Fibroblast of the aortic adventitia (primary cell): ENCODE results near the gene BUD23. TPM values are rescaled to one million over a fixed set of nuclear protein-coding genes. Genes with fewer than 3 reads are reported as not detected.
A peak's percentile ranks its signal among the peaks of the same experiment; 100 is the strongest.

Source experiments
- DNase-seq: peaks from one replicate; pipeline ENCODE4 v3.0.0-alpha.2; 2010; ENCODE audit warnings: low read depth
- H3K4me3 ChIP-seq: 2 replicates; pipeline ENCODE4 v1.5.1; 2011; ENCODE audit warnings: low read depth, mild to moderate bottlenecking, control low read depth, low read length, moderate library complexity
- CTCF ChIP-seq: IDR thresholded peaks from 2 replicates; pipeline ENCODE4 v1.5.1; 2011; ENCODE audit warnings: mild to moderate bottlenecking, low read length, control low read depth, inconsistent platforms; ENCODE audit not compliant: insufficient read depth
- total RNA-seq: library from RNA; depleted of rRNA; stranded (reverse); fragments of >200 nt; gene quantifications from 2 replicates; pipeline ENCODE4 v1.2.3, GENCODE V29; 2012; ENCODE audit warnings: low replicate concordance

BUD23 gene
- total RNA-seq, 1 donor: 28.6 TPM

DNA sequence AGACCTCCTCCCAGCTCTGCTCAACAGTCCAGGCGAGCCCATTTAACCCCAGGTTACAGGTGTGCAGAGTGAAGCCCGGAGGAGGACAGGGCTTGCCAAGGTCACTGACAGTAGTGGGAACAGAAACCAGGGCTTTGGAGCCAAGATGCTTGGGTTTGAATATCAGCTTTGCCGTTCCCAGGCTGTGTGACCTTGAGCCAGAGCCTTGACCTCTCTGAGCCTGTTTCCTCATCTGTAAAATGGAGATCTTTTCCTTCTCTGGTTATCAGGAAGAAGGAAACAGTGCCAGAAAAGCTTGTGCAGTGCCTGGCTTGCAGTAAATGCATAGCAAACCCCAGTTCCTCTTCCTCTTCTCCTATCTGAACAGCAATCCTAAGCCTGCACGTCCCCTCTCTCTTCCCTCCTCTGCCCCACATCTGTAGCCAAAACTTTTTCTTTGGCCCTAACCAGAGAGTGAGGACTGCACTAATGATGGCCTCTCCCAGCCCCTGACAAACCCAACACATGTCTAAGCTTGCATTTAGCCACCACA lies 37.7 kb upstream of the BUD23 start:
- TF ChIP-seq CTCF: no peak
- DNase-seq: no peak
- no peak overlapping the region for H3K4me3 ChIP-seq

DNA sequence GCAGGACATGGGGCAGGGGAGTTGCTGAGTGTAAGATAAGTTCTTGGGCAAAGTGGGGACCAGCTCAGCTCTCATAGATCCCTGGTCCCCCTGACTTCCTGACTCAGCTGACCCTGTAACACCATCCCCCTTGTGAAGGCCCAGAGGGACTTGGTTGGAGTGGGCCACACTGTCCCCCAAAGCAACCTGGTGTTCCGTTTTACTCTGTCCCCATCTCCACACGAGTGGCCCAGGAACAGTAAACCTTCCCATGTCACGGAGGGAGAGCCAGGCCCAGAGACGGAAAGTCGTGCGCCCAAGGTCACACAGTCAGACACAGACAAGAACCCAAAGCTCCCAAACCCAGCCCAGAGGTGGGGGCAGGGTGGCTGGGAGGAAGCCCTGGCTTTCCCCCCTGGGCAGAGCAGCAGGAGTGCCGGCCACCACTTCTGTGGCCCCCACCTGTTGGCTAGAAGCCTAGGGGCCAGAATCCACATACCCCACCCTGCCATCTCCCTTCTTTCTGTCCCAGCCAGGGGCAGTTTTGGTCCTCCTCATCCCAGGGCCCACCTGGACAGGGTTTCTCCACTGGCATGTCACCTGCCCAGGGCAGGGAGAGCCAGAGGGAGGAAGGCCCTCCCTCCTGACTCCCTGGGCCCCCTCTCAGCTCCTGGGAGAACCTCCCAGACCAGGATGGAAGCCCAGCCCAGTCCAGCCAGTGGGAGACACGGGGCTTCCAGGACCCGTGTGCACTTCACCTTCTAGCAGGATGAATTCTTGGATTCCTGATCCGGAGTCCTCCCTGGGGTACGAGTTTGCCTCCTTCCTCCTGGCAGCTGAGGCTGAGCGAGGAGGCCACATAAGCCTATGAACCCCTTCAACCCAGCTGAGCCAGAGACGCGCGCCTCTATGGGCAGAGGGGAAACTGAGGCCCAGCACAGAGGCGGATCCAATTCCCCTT lies 36.3 kb upstream of the BUD23 start:
- H3K4me3 ChIP-seq: no peak overlapping the region
- TF ChIP-seq CTCF: no peak
- no peak for DNase-seq

GRCh38 chr7:73647725-73648592 lies 35.4 kb upstream of the BUD23 start:
- DNase-seq: no peak
- peak overlapping the region; percentile 49 for H3K4me3 ChIP-seq
- TF ChIP-seq CTCF: peak; percentile 7

GRCh38 chr7:73648593-73649332 lies 34.6 kb upstream of the BUD23 start:
- no peak for DNase-seq
- H3K4me3 ChIP-seq: no peak overlapping the region
- TF ChIP-seq CTCF: no peak

- TF ChIP-seq CTCF: no peak
- DNase-seq: no peak
- no peak overlapping the region for H3K4me3 ChIP-seq
Measured at GRCh38 chr7:73649576-73649975, 33.8 kb upstream of the BUD23 start.

GRCh38 chr7:73650524-73650923 lies 32.9 kb upstream of the BUD23 start:
- no peak overlapping the region for H3K4me3 ChIP-seq
- no peak for DNase-seq
- TF ChIP-seq CTCF: no peak
